Endodermal cell (in vitro differentiated cells): Measurements from ENCODE around the gene FRMPD4. TPM values are rescaled to one million over a fixed set of nuclear protein-coding genes. Genes with fewer than 3 reads are reported as not detected.

Source experiments
- DNase-seq: peaks from one replicate; pipeline ENCODE4 v3.0.0-alpha.2; 2017
- H3K27ac ChIP-seq: 2 replicates; pipeline ENCODE4 v1.5.1; 2013; ENCODE audit warnings: mild to moderate bottlenecking, low read depth, low read length, moderate library complexity
- H3K27me3 ChIP-seq: 2 replicates; pipeline ENCODE4 v1.6.1; 2013; ENCODE audit warnings: mild to moderate bottlenecking, low read length, moderate library complexity; ENCODE audit not compliant: insufficient read depth, control insufficient read depth, poor library complexity, severe bottlenecking
- H3K36me3 ChIP-seq: 2 replicates; pipeline ENCODE4 v1.7.0; 2013; ENCODE audit warnings: mild to moderate bottlenecking, low read length, moderate library complexity; ENCODE audit not compliant: control insufficient read depth, insufficient read depth
- H3K4me1 ChIP-seq: one replicate; pipeline ENCODE4 v1.7.0; 2013; ENCODE audit warnings: low read length; ENCODE audit not compliant: control insufficient read depth, insufficient read depth
- H3K4me3 ChIP-seq: 2 replicates; pipeline ENCODE4 v1.5.1; 2013; ENCODE audit warnings: mild to moderate bottlenecking, low read length, moderate library complexity
- H3K9ac ChIP-seq: 2 replicates; pipeline ENCODE4 v1.6.1; 2013; ENCODE audit warnings: mild to moderate bottlenecking, low read length, moderate library complexity; ENCODE audit not compliant: poor library complexity, severe bottlenecking; ENCODE audit errors: extremely low read depth
- H3K9me3 ChIP-seq: 2 replicates; pipeline ENCODE4 v1.6.1; 2013; ENCODE audit warnings: mild to moderate bottlenecking, low read length, moderate library complexity; ENCODE audit not compliant: control insufficient read depth
- H3K27ac Mint-ChIP-seq: 2 replicates; pipeline ENCODE4 v1.8.0; 2020; ENCODE audit warnings: mixed read lengths
- H3K27me3 Mint-ChIP-seq: 2 replicates; pipeline ENCODE4 v1.8.0; 2021; ENCODE audit warnings: mild to moderate bottlenecking, mixed read lengths; ENCODE audit not compliant: insufficient read depth
- H3K36me3 Mint-ChIP-seq: 2 replicates; pipeline ENCODE4 v1.8.0; 2020; ENCODE audit warnings: low read depth, mixed read lengths
- H3K4me1 Mint-ChIP-seq: 2 replicates; pipeline ENCODE4 v1.8.0; 2020; ENCODE audit warnings: mixed read lengths
- H3K4me3 Mint-ChIP-seq: 2 replicates; pipeline ENCODE4 v1.8.0; 2020; ENCODE audit warnings: mild to moderate bottlenecking, moderate library complexity, mixed read lengths
- H3K9me3 Mint-ChIP-seq: 2 replicates; pipeline ENCODE4 v1.8.0; 2020; ENCODE audit warnings: mild to moderate bottlenecking, mixed read lengths
- CTCF ChIP-seq: fragments of 200-600 bp; sonication (generic); conservative IDR thresholded peaks from 2 replicates; pipeline ENCODE4 v1.5.0; 2021; ENCODE audit warnings: antibody characterized with exemption, mild to moderate bottlenecking
- WGBS, 2 experiments: methylation state at CpG; one replicate each; pipeline versions ENCODE4 v1.1.5 to v1.1.7; 2013; ENCODE audit warnings: missing lambda C conversion rate in 2 of 2, mixed read lengths in 1 of 2; ENCODE audit not compliant: insufficient coverage in 1 of 2, insufficient read length in 1 of 2; 5-methylcytosine and 5-hydroxymethylcytosine counted together
- total RNA-seq, 2 donors: library from RNA; stranded (reverse); fragmentation: NEBNext Ultra II Directional in 1 of 2; extraction: Animal tissue kit (Norgen Biotek cat#: 25700) in 1 of 2; gene quantifications; 2 replicates in 1 of 2; 3 replicates in 1 of 2; pipeline ENCODE4 v1.2.1, GENCODE V29; 2021

FRMPD4 gene
- total RNA-seq, 2 donors from 2014 or later: 0.09 to 0.81 TPM

- no peaks in the 10 kb centered on the region for H3K4me1 Mint-ChIP-seq
- H3K36me3 Mint-ChIP-seq: no peaks in the 10 kb centered on the region
- Histone ChIP-seq H3K9ac (no peak overlapping the region), H3K36me3 (no peaks in the 10 kb centered on the region), H3K4me3 (no peak overlapping the region), H3K27ac (no peak overlapping the region), H3K9me3 (no peaks in the 10 kb centered on the region), H3K4me1 (no peaks in the 10 kb centered on the region), H3K27me3 (no peaks in the 10 kb centered on the region)
- no peaks in the 10 kb centered on the region for H3K9me3 Mint-ChIP-seq
- H3K27me3 Mint-ChIP-seq: no peaks in the 10 kb centered on the region
- WGBS, 2 experiments: 98% methylated on average over 3 of the region's 3 CpGs; no CpG with 5 or more reads in 1 of the 2 experiments
- DNase-seq: no peak
- H3K27ac Mint-ChIP-seq: no peak overlapping the region
- TF ChIP-seq CTCF: no peak
- no peak overlapping the region for H3K4me3 Mint-ChIP-seq
Observed at GRCh38 chrX:12489341-12489740, 351.1 kb downstream of the FRMPD4 start.

GRCh38 chrX:12494400-12495138 is 356.3 kb downstream of the FRMPD4 start:
- peak; percentile 30 for TF ChIP-seq CTCF
- no peaks in the 10 kb centered on the region for H3K36me3 Mint-ChIP-seq
- H3K9me3 ChIP-seq: no peaks in the 10 kb centered on the region
- WGBS, 2 experiments: 88 to 100% methylated on average over 1 to 11 of the region's 11 CpGs
- no peaks in the 10 kb centered on the region for H3K9me3 Mint-ChIP-seq
- no peaks in the 10 kb centered on the region for H3K4me1 ChIP-seq
- no peak overlapping the region for H3K27ac ChIP-seq
- H3K36me3 ChIP-seq: no peaks in the 10 kb centered on the region
- no peak overlapping the region for H3K27ac Mint-ChIP-seq
- H3K4me1 Mint-ChIP-seq: no peaks in the 10 kb centered on the region
- H3K27me3 Mint-ChIP-seq: no peaks in the 10 kb centered on the region
- no peak overlapping the region for H3K9ac ChIP-seq
- DNase-seq: no peak
- H3K4me3 Mint-ChIP-seq: no peak overlapping the region
- H3K4me3 ChIP-seq: no peak overlapping the region
- no peaks in the 10 kb centered on the region for H3K27me3 ChIP-seq

- Mint-ChIP-seq H3K27me3 (no peaks in the 10 kb centered on the region), H3K9me3 (no peaks in the 10 kb centered on the region), H3K4me3 (no peak overlapping the region), H3K27ac (no peak overlapping the region), H3K4me1 (no peaks in the 10 kb centered on the region), H3K36me3 (no peaks in the 10 kb centered on the region)
- no peak for DNase-seq
- H3K9me3 ChIP-seq: no peaks in the 10 kb centered on the region
- H3K4me3 ChIP-seq: no peak overlapping the region
- 97% methylated on average over 4 of the region's 4 CpGs; no CpG with 5 or more reads in 1 of the 2 experiments for WGBS, 2 experiments
- H3K27me3 ChIP-seq: no peaks in the 10 kb centered on the region
- H3K27ac ChIP-seq: no peak overlapping the region
- H3K9ac ChIP-seq: no peak overlapping the region
- TF ChIP-seq CTCF: no peak
- no peaks in the 10 kb centered on the region for H3K4me1 ChIP-seq
- no peaks in the 10 kb centered on the region for H3K36me3 ChIP-seq
Observed at GRCh38 chrX:12496343-12496742, 358.1 kb downstream of the FRMPD4 start.
